ENCODE measurements around the gene COPB1. TPM values are rescaled to one million over a fixed set of nuclear protein-coding genes. Genes with fewer than 3 reads are reported as not detected.

COPB1 gene
- total and polyA plus RNA-seq, 9 of the 15 experiments (the other 6 are each of a cell fraction or from before 2014, with no cell fraction given): 64.7 to 188 (median 91.6) TPM

- TF ChIP-seq HIVEP1 (CRISPR knock-in tag; IDR thresholded peaks at IDR 0.05): no peak
- TF ChIP-seq EZH2 (IDR thresholded peaks at IDR 0.05; ENCODE audit: borderline replicate concordance, low read depth, low read length): no peak
- TF ChIP-seq MAX (CRISPR knock-in tag; IDR thresholded peaks at IDR 0.05): no peak; the same call in 1 of the 2 replicates
- TF ChIP-seq BCLAF1 (IDR thresholded peaks at IDR 0.05; ENCODE audit: borderline replicate concordance in 1 of 2, control insufficient read depth in 1 of 2, low read depth in 2 of 2, low read length in 1 of 2): no peak
- TF ChIP-seq TAF15 (IDR thresholded peaks at IDR 0.05; ENCODE audit: low read depth, low read length): no peak
- TF ChIP-seq BACH1 (tag; IDR thresholded peaks at IDR 0.05): no peak
- TF ChIP-seq NCOA6 (IDR thresholded peaks at IDR 0.05): no peak
- TF ChIP-seq CTCFL (IDR thresholded peaks at IDR 0.05; ENCODE audit: borderline replicate concordance, insufficient read depth, low read depth, low read length, poor library complexity, severe bottlenecking): no peak
- peak; percentile 84 for TF ChIP-seq HNRNPLL (IDR thresholded peaks at IDR 0.05; ENCODE audit: low read depth, low read length, poor library complexity, severe bottlenecking)
- no peak for TF ChIP-seq ZBTB8A (IDR thresholded peaks at IDR 0.05; ENCODE audit: partially characterized antibody)
- no peak for TF ChIP-seq ZNF778 (CRISPR knock-in tag; IDR thresholded peaks at IDR 0.05)
- no peak for TF ChIP-seq DPF2 (IDR thresholded peaks at IDR 0.05)
- no peak for TF ChIP-seq TCF7L2 (IDR thresholded peaks at IDR 0.05; ENCODE audit: low read depth, low read length)
- no peak for TF ChIP-seq CBX1 (IDR thresholded peaks at IDR 0.05; ENCODE audit: low read depth)
- no peak for TF ChIP-seq CTBP1 (IDR thresholded peaks at IDR 0.05; ENCODE audit: borderline replicate concordance)
- TF ChIP-seq ZNF644 (tag; IDR thresholded peaks at IDR 0.05; ENCODE audit: low read depth): peak; percentile 35; the same call in 1 of the 2 replicates
- no peak for TF ChIP-seq ZNF785 (CRISPR knock-in tag; IDR thresholded peaks at IDR 0.05)
- no peak for TF ChIP-seq ZSCAN32 (CRISPR knock-in tag; IDR thresholded peaks at IDR 0.05)
- peak; percentile 83 for TF ChIP-seq ZSCAN29 (IDR thresholded peaks at IDR 0.05)
- peak; percentile 79 for TF ChIP-seq TBP (optimal IDR thresholded peaks at IDR 0.05; ENCODE audit: low read depth, low read length)
Observed at GRCh38 chr11:14499560-14500180, at the start of gene COPB1 (continued).

All from K562 (cell line).